IPS DF 6.9 (cell line): Measurements from ENCODE around the gene KIF15.
"Not testable (repeated sequence)": the region's sequence is repeated elsewhere in the genome, so short reads cannot be mapped to it uniquely, and the experiment has no call there.

ENCODE experiments used
- DNase-seq: peaks from one replicate; pipeline ENCODE4 v3.0.0-alpha.2; 2013; ENCODE audit warnings: low read depth, low spot score
- H3K27ac ChIP-seq: one replicate; pipeline ENCODE4 v1.5.1; 2013; ENCODE audit warnings: low read length, control low read depth
- H3K27me3 ChIP-seq: 2 replicates; pipeline ENCODE4 v1.6.1; 2013; ENCODE audit warnings: mild to moderate bottlenecking, low read length; ENCODE audit not compliant: control insufficient read depth, insufficient read depth
- H3K36me3 ChIP-seq: 2 replicates; pipeline ENCODE4 v1.6.1; 2013; ENCODE audit warnings: low read length; ENCODE audit not compliant: control insufficient read depth, insufficient read depth
- H3K4me1 ChIP-seq: 2 replicates; pipeline ENCODE4 v1.6.1; 2013; ENCODE audit warnings: low read length; ENCODE audit not compliant: control insufficient read depth, insufficient read depth
- H3K4me3 ChIP-seq: 2 replicates; pipeline ENCODE4 v1.5.1; 2013; ENCODE audit warnings: mild to moderate bottlenecking, low read length
- H3K9me3 ChIP-seq: 2 replicates; pipeline ENCODE4 v1.6.1; 2013; ENCODE audit warnings: low read length, inconsistent platforms; ENCODE audit not compliant: control insufficient read depth, insufficient read depth
- WGBS: extraction: QIAGEN DNeasy Blood & Tissue Kit; methylation state at CpG from one replicate; pipeline ENCODE4 v1.1.7; 2013; ENCODE audit warnings: mixed read lengths, missing lambda C conversion rate; ENCODE audit not compliant: insufficient read length, insufficient coverage; 5-methylcytosine and 5-hydroxymethylcytosine counted together

The KIF15 gene

DNA sequence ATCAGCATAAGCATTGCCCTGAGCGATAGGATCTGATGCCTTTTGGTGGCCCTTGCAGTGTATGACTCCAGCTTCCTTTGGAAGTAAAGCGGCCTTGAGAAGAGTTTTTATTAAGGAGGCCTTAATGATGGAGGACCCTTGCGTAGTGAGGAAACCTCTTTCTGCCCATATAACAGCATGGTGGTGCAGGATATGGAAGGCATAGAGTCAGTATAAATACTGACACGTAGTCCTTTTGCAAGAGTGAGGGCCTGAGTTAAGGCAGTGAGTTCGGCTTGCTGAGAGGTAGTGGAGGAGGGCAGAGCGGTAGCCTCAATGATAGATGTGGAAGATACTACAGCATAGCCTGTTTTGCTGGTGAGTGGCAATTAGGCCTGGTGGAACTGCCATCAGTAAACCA, 95.1 kb downstream of the KIF15 start:
- DNase-seq, H3K27ac ChIP-seq, H3K36me3 ChIP-seq, H3K9me3 ChIP-seq, H3K4me1 ChIP-seq, H3K27me3 ChIP-seq, H3K4me3 ChIP-seq: not testable (repeated sequence)
- WGBS = no CpG with 5 or more reads among the region's 6 CpGs

- Histone ChIP-seq H3K9me3 (no peaks in the 10 kb centered on the region), H3K4me3 (no peak overlapping the region), H3K4me1 (no peaks in the 10 kb centered on the region), H3K27ac (no peak overlapping the region), H3K27me3 (no peaks in the 10 kb centered on the region), H3K36me3 (no peaks in the 10 kb centered on the region)
- no CpG with 5 or more reads among the region's 4 CpGs for WGBS
- no peak for DNase-seq
Measured at GRCh38 chr3:44860117-44860516, 98.5 kb downstream of the KIF15 start.

DNA sequence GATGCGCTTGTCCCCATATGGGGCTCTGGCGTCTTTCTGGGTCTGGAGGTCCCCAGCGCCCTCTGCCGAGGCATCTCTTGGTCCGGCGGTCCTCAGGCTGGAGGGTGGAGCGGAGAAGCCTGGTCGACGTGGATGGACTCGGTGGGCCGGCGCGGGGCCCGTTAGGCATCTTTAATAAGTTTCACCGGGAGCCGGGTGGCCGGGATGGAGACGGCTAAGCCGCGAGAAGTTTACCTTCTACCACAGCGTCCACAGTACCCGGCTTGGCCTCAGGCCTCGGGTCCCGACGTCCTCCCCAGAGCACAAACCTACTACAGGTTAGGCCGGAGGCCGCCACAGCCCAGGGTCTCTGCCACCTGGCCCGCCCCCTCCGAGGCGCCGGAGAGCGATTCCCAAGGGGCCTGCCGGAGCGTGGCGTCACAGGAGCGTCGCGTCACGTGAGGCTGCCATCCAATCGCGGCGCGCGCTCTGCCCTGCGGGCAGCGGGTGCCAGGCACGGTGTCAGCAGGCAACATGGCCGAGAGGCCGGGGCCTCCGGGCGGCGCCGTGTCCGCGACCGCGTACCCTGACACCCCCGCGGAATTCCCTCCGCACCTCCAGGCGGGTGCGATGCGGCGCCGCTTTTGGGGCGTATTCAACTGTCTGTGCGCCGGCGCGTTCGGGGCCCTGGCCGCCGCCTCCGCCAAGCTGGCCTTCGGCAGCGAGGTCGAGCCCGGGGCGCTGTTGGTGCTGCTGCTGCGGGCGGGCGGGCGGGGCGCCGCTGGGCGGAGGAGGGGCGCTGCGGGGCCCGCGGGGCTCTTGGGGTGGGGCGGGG, 100.0 kb downstream of the KIF15 start, which contains the start of gene TMEM42:
Gene TMEM42, plus strand, starts transcription at position 501 of the 814 bp plus-strand sequence. Its CDS starts 13 bp downstream, at position 514.
- peak within 1 kb of the TSS; percentile 73; the same call in 1 of the 2 replicates for H3K4me3 ChIP-seq
- H3K27ac ChIP-seq = no peak within 1 kb of the TSS
- H3K4me1 ChIP-seq = no peaks in the 10 kb centered on the region
- no peaks in the 10 kb centered on the region for H3K9me3 ChIP-seq
- no CpG with 5 or more reads among the region's 91 CpGs for WGBS
- H3K36me3 ChIP-seq = no peaks in the 10 kb centered on the region
- peak; percentile 85 for DNase-seq
- no peaks in the 10 kb centered on the region for H3K27me3 ChIP-seq

DNA sequence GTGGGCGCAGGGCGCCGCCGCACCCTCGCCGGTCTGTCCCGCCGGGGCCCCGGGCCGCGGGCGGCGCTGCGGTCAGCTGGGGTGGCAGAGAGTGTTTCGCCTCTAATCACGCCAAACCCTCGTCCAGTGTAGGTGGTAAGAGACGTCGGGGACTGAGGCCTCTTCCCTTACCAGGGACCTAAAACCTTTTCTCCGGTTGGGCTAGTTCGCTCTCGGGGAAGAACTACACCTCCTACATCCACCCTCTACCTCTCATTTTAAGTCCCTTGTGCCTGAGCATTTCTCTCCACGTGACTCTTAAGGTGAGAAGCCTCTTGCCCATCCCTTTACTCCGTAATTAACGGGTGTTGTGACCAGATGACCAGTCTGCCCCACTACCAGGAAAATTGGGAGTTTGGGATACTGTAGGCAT, 100.6 kb downstream of the KIF15 start:
- no peak overlapping the region for H3K27ac ChIP-seq
- H3K27me3 ChIP-seq = no peaks in the 10 kb centered on the region
- DNase-seq = no peak
- WGBS = no CpG with 5 or more reads among the region's 25 CpGs
- peak overlapping the region; percentile 54; the same call in 1 of the 2 replicates for H3K4me3 ChIP-seq
- no peaks in the 10 kb centered on the region for H3K9me3 ChIP-seq
- H3K4me1 ChIP-seq = no peaks in the 10 kb centered on the region
- H3K36me3 ChIP-seq = no peaks in the 10 kb centered on the region

DNA sequence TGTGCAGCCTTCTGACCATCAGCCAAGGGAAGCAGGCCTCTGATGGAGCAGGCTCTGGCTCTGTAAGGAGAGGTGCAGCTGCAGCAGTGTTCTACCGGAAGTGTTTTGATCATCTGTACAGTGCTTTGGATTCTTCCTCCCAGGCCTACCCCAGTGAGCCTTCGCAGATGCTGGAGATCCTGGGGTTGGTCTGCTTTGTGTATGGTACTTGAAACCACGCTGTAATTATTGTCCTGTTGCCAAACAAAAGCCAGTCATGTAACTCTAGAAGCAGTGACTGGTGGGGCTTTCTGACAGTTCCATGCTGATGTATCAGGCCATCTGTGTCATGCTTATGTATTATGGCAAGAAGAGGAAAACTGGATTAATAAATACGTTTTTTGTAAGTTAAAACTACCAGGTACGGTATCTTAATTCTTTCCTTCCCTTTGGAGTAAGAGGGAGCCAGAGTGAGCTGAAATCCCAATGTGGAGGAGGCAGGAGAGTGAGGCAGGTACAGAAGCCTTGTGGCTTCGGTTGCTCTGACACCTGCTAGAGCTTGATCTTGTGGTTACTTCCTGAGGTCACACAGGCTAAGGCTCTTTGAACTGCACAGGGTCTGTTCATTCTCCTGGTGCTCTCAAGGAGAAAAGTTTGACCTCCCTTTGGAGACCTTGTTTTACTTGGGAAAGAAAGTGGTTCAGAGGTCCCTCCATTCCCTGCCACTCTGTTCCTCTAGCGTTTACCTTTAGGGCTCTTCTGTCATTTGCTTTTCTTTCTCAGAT, 103.9 kb downstream of the KIF15 start:
- Histone ChIP-seq H3K4me3 (no peak overlapping the region), H3K36me3 (no peaks in the 10 kb centered on the region), H3K9me3 (no peaks in the 10 kb centered on the region), H3K27me3 (no peaks in the 10 kb centered on the region), H3K4me1 (no peaks in the 10 kb centered on the region), H3K27ac (no peak overlapping the region)
- DNase-seq = no peak
- WGBS = no CpG with 5 or more reads among the region's 7 CpGs

GRCh38 chr3:44867421-44868111, 106.0 kb downstream of the KIF15 start:
- H3K4me1 ChIP-seq = no peaks in the 10 kb centered on the region
- H3K27ac ChIP-seq = no peak overlapping the region
- WGBS = no CpG with 5 or more reads among the region's 7 CpGs

GRCh38 chr3:44870375-44871061, 108.9 kb downstream of the KIF15 start:
- no peak overlapping the region for H3K27ac ChIP-seq
- no CpG with 5 or more reads among the region's 8 CpGs for WGBS

More at GRCh38 chr3:44867421-44868111, 106.0 kb downstream of the KIF15 start:
- no peaks in the 10 kb centered on the region for H3K27me3 ChIP-seq
- no peak for DNase-seq
- H3K9me3 ChIP-seq = no peaks in the 10 kb centered on the region
- no peak overlapping the region for H3K4me3 ChIP-seq
- H3K36me3 ChIP-seq = no peaks in the 10 kb centered on the region

DNA sequence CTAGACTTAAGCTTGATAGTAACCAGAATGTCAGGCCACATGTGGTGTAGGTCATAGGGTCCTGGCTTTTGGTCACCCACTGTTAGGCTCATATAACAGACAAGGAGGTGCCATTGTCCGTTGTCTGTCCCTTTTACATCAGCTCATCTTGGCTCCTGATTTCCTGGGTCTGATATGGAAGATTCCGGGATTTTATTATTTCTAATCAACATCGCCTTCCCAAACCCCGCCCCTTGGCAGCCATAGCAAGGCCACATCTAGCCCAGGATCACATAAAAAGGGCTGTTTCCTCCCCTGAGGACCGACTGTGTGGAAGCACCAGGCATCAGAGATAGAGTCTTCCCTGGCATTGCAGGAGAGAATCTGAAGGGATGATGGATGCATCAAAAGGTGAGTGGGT, 112.7 kb downstream of the KIF15 start, which contains the start of gene TGM4:
Gene TGM4, plus strand, starts transcription at position 301 of the 400 bp plus-strand sequence. Its CDS starts 71 bp downstream, at position 372.
- no peaks in the 10 kb centered on the region for H3K4me1 ChIP-seq
- no peaks in the 10 kb centered on the region for H3K36me3 ChIP-seq
- no peaks in the 10 kb centered on the region for H3K9me3 ChIP-seq
- no peaks in the 10 kb centered on the region for H3K27me3 ChIP-seq
- no peak within 1 kb of the TSS for H3K27ac ChIP-seq
- WGBS = no CpG with 5 or more reads among the region's 5 CpGs
- no peak for DNase-seq
- no peak within 1 kb of the TSS for H3K4me3 ChIP-seq

More at GRCh38 chr3:44870375-44871061, 108.9 kb downstream of the KIF15 start:
- DNase-seq = no peak
- no peaks in the 10 kb centered on the region for H3K4me1 ChIP-seq
- H3K27me3 ChIP-seq = no peaks in the 10 kb centered on the region
- no peaks in the 10 kb centered on the region for H3K36me3 ChIP-seq
- H3K9me3 ChIP-seq = no peaks in the 10 kb centered on the region
- H3K4me3 ChIP-seq = no peak overlapping the region

- no peaks in the 10 kb centered on the region for H3K36me3 ChIP-seq
- no peaks in the 10 kb centered on the region for H3K27me3 ChIP-seq
- H3K4me1 ChIP-seq = no peaks in the 10 kb centered on the region
- no peak overlapping the region for H3K4me3 ChIP-seq
- no peak for DNase-seq
- no peaks in the 10 kb centered on the region for H3K9me3 ChIP-seq
- no peak overlapping the region for H3K27ac ChIP-seq
- no CpG with 5 or more reads among the region's 3 CpGs for WGBS
Measured at GRCh38 chr3:44875596-44875995, 114.0 kb downstream of the KIF15 start.

DNA sequence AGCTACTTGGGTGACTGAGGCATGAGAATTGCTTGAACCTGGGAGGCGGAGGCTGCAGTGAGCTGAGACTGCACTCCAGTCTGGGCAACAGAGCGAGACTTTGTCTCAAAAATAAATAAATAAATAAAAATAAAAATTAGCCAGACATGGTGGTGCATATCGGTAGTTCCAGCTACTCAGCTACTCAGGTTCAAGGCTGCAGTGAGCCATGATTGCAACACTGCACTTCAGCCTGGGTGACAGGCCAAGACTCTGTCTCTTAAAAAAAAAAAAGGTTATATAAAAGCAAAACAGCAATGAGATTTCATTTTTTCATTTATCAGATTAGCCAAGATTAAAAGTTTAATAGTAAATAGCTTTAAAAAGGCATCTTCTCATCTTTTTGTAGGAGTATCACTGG, 115.7 kb downstream of the KIF15 start:
- WGBS = no CpG with 5 or more reads among the region's 3 CpGs
- Histone ChIP-seq H3K27ac (no peak overlapping the region), H3K9me3 (no peaks in the 10 kb centered on the region), H3K4me3 (no peak overlapping the region), H3K27me3 (no peaks in the 10 kb centered on the region), H3K36me3 (no peaks in the 10 kb centered on the region), H3K4me1 (no peaks in the 10 kb centered on the region)
- DNase-seq = no peak
